IMR-90 (cell line): Measurements from ENCODE around the gene GGA3. TPM values are rescaled to one million over a fixed set of nuclear protein-coding genes. Genes with fewer than 3 reads are reported as not detected.

Experiments
- ATAC-seq: fragments of 200-7000 bp; cut with Tn5 transposase; 2 replicates; pipeline ENCODE4 v1.9.1; 2020; ENCODE audit warnings: low read depth, mild to moderate bottlenecking, moderate library complexity
- BruUV-seq: library from RNA; stranded (reverse); fragments of 400-500 nt; replicated peaks from 2 replicates; lab custom pipeline; 2021; lab: Mats Ljungman, UMichigan
- CTCF ChIA-PET: fragments of 300-600 bp; formaldehyde crosslinking; extraction: SDS; loops from one replicate; lab custom pipeline; 2021; ENCODE audit warnings: antibody characterized with exemption; lab: Yijun Ruan, JAX
- POLR2A ChIA-PET: fragments of 300-600 bp; sonication (Branson Sonifier 250); formaldehyde crosslinking; loops from one replicate; lab custom pipeline; 2022; ENCODE audit warnings: antibody characterized with exemption; ENCODE audit not compliant: unreplicated experiment; lab: Charles Lee
- DNase-seq: peaks from one replicate; pipeline ENCODE4 v3.0.0; 2013
- H2AFZ ChIP-seq: replicated peaks from 2 replicates; pipeline ENCODE3; 2013; ENCODE audit warnings: low read length, mild to moderate bottlenecking; ENCODE audit not compliant: poor library complexity
- H2AK5ac ChIP-seq: 2 replicates; pipeline ENCODE4 v1.6.1; 2013; ENCODE audit warnings: low read depth, low read length, inconsistent platforms
- H2AK9ac ChIP-seq: replicated peaks from 2 replicates; pipeline ENCODE3; 2013; ENCODE audit warnings: mild to moderate bottlenecking, low read depth, low read length, moderate library complexity; ENCODE audit not compliant: poor library complexity
- H2BK120ac ChIP-seq: 2 replicates; pipeline ENCODE4 v1.6.1; 2013; ENCODE audit warnings: low read depth, low read length, inconsistent platforms
- H2BK15ac ChIP-seq: 3 replicates; pipeline ENCODE4 v1.6.1; 2013; ENCODE audit warnings: low read depth, low read length, inconsistent platforms
- H2BK20ac ChIP-seq: 2 replicates; pipeline ENCODE4 v1.6.1; 2013; ENCODE audit warnings: low read depth, mild to moderate bottlenecking, inconsistent platforms, low read length, moderate library complexity
- H2BK5ac ChIP-seq: 2 replicates; pipeline ENCODE4 v1.6.1; 2013; ENCODE audit warnings: mild to moderate bottlenecking, low read depth, low read length, inconsistent platforms; ENCODE audit not compliant: poor library complexity, severe bottlenecking
- H3K14ac ChIP-seq: replicated peaks from 2 replicates; pipeline ENCODE4 v1.6.1; 2013; ENCODE audit warnings: low read depth, low read length, inconsistent platforms
- H3K18ac ChIP-seq: 2 replicates; pipeline ENCODE4 v1.6.1; 2013; ENCODE audit warnings: low read depth, low read length, control low read depth
- H3K23ac ChIP-seq: 2 replicates; pipeline ENCODE4 v1.6.1; 2013; ENCODE audit warnings: low read depth, low read length, inconsistent platforms
- H3K27ac ChIP-seq: 2 replicates; pipeline ENCODE4 v1.5.1; 2013; ENCODE audit warnings: mild to moderate bottlenecking, control low read depth, low read length; ENCODE audit not compliant: insufficient read depth
- H3K27me3 ChIP-seq: 2 replicates; pipeline ENCODE4 v1.6.1; 2013; ENCODE audit warnings: low read length; ENCODE audit not compliant: control insufficient read depth, insufficient read depth
- H3K36me3 ChIP-seq: 2 replicates; pipeline ENCODE4 v1.6.1; 2013; ENCODE audit warnings: low read length, mixed read lengths; ENCODE audit not compliant: control insufficient read depth, insufficient read depth
- H3K4ac ChIP-seq: 2 replicates; pipeline ENCODE4 v1.6.1; 2013; ENCODE audit warnings: low read depth, low read length, inconsistent platforms
- H3K4me1 ChIP-seq: 2 replicates; pipeline ENCODE4 v1.6.1; 2013; ENCODE audit warnings: low read length, mixed read lengths; ENCODE audit not compliant: control insufficient read depth, insufficient read depth
- H3K4me2 ChIP-seq: 2 replicates; pipeline ENCODE4 v1.6.1; 2013; ENCODE audit warnings: low read depth, mild to moderate bottlenecking, control low read depth, low read length, moderate library complexity
- H3K4me3 ChIP-seq: 2 replicates; pipeline ENCODE4 v1.5.1; 2013; ENCODE audit warnings: low read depth, mild to moderate bottlenecking, control low read depth, low read length, moderate library complexity; ENCODE audit not compliant: insufficient read depth
- H3K56ac ChIP-seq: 2 replicates; pipeline ENCODE4 v1.6.1; 2013; ENCODE audit warnings: low read length, inconsistent platforms; ENCODE audit not compliant: insufficient read depth; ENCODE audit errors: extremely low read depth
- H3K79me1 ChIP-seq, 2 experiments: 2 replicates each; pipeline ENCODE4 v1.6.1; 2013; ENCODE audit warnings: low read length in 2 of 2, inconsistent platforms in 1 of 2, low read depth in 1 of 2
- H3K9ac ChIP-seq: 2 replicates; pipeline ENCODE4 v1.6.1; 2013; ENCODE audit warnings: low read depth, low read length, control low read depth
- H3K9me1 ChIP-seq: 2 replicates; pipeline ENCODE4 v1.6.1; 2013; ENCODE audit warnings: low read length, inconsistent platforms; ENCODE audit not compliant: insufficient read depth
- H3K9me3 ChIP-seq: 2 replicates; pipeline ENCODE4 v1.6.1; 2013; ENCODE audit warnings: low read length; ENCODE audit not compliant: control insufficient read depth, insufficient read depth
- H4K20me1 ChIP-seq: 2 replicates; pipeline ENCODE4 v1.6.1; 2013; ENCODE audit warnings: low read length, inconsistent platforms; ENCODE audit not compliant: insufficient read depth
- H4K5ac ChIP-seq: 2 replicates; pipeline ENCODE4 v1.6.1; 2013; ENCODE audit warnings: mild to moderate bottlenecking, low read depth, low read length, control low read depth
- H4K8ac ChIP-seq, 2 experiments: 2 replicates each; pipeline ENCODE4 v1.6.1; 2013; ENCODE audit warnings: low read depth in 2 of 2, low read length in 2 of 2, control low read depth in 1 of 2, inconsistent platforms in 1 of 2
- H4K91ac ChIP-seq: 2 replicates; pipeline ENCODE4 v1.6.1; 2013; ENCODE audit warnings: low read depth, low read length, inconsistent platforms; ENCODE audit not compliant: insufficient read depth
- BHLHE40 ChIP-seq: fragments of 150-350 bp; IDR thresholded peaks from 2 replicates; pipeline ENCODE4 v1.6.1; 2016; ENCODE audit warnings: mild to moderate bottlenecking, low read depth, low read length
- CEBPB ChIP-seq: IDR thresholded peaks from 2 replicates; pipeline ENCODE4 v1.6.1; 2012; ENCODE audit warnings: low read depth, low read length, improper control_type of control experiment
- FOS ChIP-seq: fragments of 150-350 bp; IDR thresholded peaks from 2 replicates; pipeline ENCODE4 v1.6.1; 2016; ENCODE audit warnings: low read depth, low read length
- MAFK ChIP-seq: IDR thresholded peaks from 2 replicates; pipeline ENCODE4 v1.6.1; 2012; ENCODE audit warnings: low read depth, low read length, improper control_type of control experiment
- MAZ ChIP-seq: IDR thresholded peaks from 2 replicates; pipeline ENCODE4 v1.6.1; 2012; ENCODE audit warnings: low read depth, mild to moderate bottlenecking, low read length, improper control_type of control experiment, moderate library complexity, borderline replicate concordance
- MXI1 ChIP-seq: IDR thresholded peaks from 2 replicates; pipeline ENCODE4 v1.6.1; 2012; ENCODE audit warnings: low read depth, mild to moderate bottlenecking, low read length, moderate library complexity, borderline replicate concordance
- NFE2L2 ChIP-seq: fragments of 150-350 bp; IDR thresholded peaks from 2 replicates; pipeline ENCODE4 v1.6.1; 2016; ENCODE audit warnings: low read depth, mild to moderate bottlenecking, low read length
- POLR2A ChIP-seq: IDR thresholded peaks from 2 replicates; pipeline ENCODE4 v1.6.1; 2012; ENCODE audit warnings: mild to moderate bottlenecking, low read depth, low read length
- RAD21 ChIP-seq: IDR thresholded peaks from 2 replicates; pipeline ENCODE4 v1.6.1; 2012; ENCODE audit warnings: low read length, improper control_type of control experiment
- RCOR1 ChIP-seq: IDR thresholded peaks from 2 replicates; pipeline ENCODE4 v1.6.1; 2012; ENCODE audit warnings: mild to moderate bottlenecking, low read length, improper control_type of control experiment; ENCODE audit not compliant: insufficient replicate concordance
- RFX5 ChIP-seq: IDR thresholded peaks from 2 replicates; pipeline ENCODE4 v1.8.0; 2012; ENCODE audit warnings: low read depth, mild to moderate bottlenecking, low read length, moderate library complexity
- SMC3 ChIP-seq: fragments of 150-350 bp; IDR thresholded peaks from 2 replicates; pipeline ENCODE4 v1.6.1; 2016; ENCODE audit warnings: low read depth, mild to moderate bottlenecking, antibody characterized with exemption, low read length, moderate library complexity
- WGBS, 2 experiments: methylation state at CpG; one replicate each; pipeline versions ENCODE4 v1.1.5 to v1.1.7; 2013; ENCODE audit warnings: missing lambda C conversion rate in 2 of 2; ENCODE audit not compliant: insufficient read length in 1 of 2; ENCODE audit errors: extremely low coverage in 2 of 2; 5-methylcytosine and 5-hydroxymethylcytosine counted together
- dilution Hi-C: fragments of 300-500 bp; cut with HindIII; formaldehyde crosslinking; loops from one replicate; pipeline ENCODE4 v1.14.3; 2018; ENCODE audit warnings: low sequenced_read_pairs; ENCODE audit not compliant: unreplicated experiment
- in situ Hi-C: fragments of 300-500 bp; cut with MboI; formaldehyde crosslinking; loops from 3 replicates; pipeline ENCODE4 v1.14.3; 2019; ENCODE audit warnings: low sequenced_read_pairs, inconsistent platforms, mixed read lengths
- intact Hi-C: fragments of 100-400 bp; cut with micrococcal nuclease; formaldehyde crosslinking; loops from 2 replicates; pipeline ENCODE4 v1.10.0; 2022
- polyA plus RNA-seq, 3 experiments: library from polyadenylated mRNA; depleted of rRNA; stranded (reverse); fragments of >200 nt; gene quantifications; 2 replicates each; pipeline ENCODE4 v1.2.3, GENCODE V29; 2012; ENCODE audit warnings: low replicate concordance in 1 of 3
- total RNA-seq: library from RNA; depleted of rRNA; stranded (reverse); fragments of >200 nt; gene quantifications from 2 replicates; pipeline ENCODE4 v1.2.3, GENCODE V29; 2012
- TF ChIP-seq, protein P1 (sequence below): conservative IDR thresholded peaks from 2 replicates; pipeline ENCODE4 v1.5.1; 2012; ENCODE audit warnings: mild to moderate bottlenecking, low read depth, low read length, improper control_type of control experiment
- TF ChIP-seq, protein P2 (sequence below): fragments of 150-350 bp; IDR thresholded peaks from 2 replicates; pipeline ENCODE4 v1.6.1; 2017; ENCODE audit warnings: mild to moderate bottlenecking, antibody characterized with exemption, low read length, low read depth

Gene GGA3
- total and polyA plus RNA-seq, 2 of the 4 experiments (the other 2 are of a cell fraction) = 15.1 to 35.2 TPM

DNA sequence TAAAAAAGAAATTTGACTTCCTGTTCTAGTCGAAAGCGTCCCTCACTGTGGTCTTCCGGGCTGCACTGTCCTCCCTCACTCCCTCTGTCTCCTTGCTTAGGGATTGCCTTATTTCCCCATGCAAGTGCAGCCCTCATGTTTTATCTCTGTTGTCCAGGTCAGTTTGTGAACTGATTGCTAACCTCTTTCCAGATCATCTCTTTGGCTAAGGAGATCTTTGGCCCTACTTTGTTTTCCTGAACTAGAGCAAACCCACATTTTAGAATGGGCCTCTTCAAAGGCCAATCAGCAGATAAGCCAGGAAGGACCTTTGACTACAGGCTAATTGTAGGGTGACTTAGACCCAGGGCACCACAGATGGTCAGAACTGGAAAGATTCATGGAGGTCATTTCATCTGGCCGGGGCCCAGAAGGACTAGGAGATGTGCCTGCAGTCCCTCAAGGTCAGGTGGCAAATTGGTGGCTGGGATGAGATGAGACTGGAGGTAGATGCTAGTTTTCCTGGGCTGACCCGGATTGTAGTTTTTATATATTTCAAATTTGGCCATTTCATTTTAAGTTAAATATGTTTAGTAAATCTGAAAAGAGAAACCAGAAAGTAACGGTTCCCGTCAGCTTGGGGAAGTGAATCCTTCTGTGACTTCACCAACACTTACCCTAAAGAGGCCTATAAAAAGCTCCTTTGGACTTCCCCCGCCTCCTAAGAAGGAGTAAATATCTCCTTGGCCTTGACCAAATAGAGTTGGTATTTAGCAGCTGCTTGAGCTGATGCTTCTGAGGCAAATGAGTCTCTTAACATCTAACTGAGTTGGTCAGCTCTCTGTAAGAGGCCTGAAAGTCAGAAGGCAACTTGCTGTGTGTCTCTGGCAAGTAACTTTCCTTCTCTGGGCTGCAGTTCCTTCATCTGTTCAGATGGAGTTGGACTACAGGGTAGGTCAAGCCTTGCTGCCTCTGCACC is 34.1 kb upstream of the GGA3 start:
- DNase-seq (no peak), ATAC-seq (no peak)
- no peak overlapping the region for H3K14ac ChIP-seq
- H3K9ac ChIP-seq = no peak overlapping the region
- no peak overlapping the region for H3K4me3 ChIP-seq
- POLR2A ChIA-PET = no interaction called here
- H2BK5ac ChIP-seq = no peak overlapping the region
- H3K56ac ChIP-seq = no peak overlapping the region
- H2AK9ac ChIP-seq = no peak overlapping the region
- no CpG with 5 or more reads among the region's 8 CpGs for WGBS, 2 experiments
- CTCF ChIA-PET = no interaction called here
- no peak overlapping the region for H2BK15ac ChIP-seq
- intact Hi-C loops = no loop called here
- no peak overlapping the region for H3K27ac ChIP-seq
- no peak overlapping the region for H2BK120ac ChIP-seq
- H3K79me1 ChIP-seq = no peaks in the 10 kb centered on the region
- H3K27me3 ChIP-seq = no peaks in the 10 kb centered on the region
- BruUV-seq = no TSS peak
- H3K4me2 ChIP-seq = no peak overlapping the region
- H3K4me1 ChIP-seq = no peaks in the 10 kb centered on the region; the same call in 1 of the 2 replicates
- no peak overlapping the region for H3K18ac ChIP-seq
- H3K9me1 ChIP-seq = 0 out of 2 replicates have a peak, but pooled peaks cover 3% of the 10 kb centered on the region
- H4K8ac ChIP-seq = no peak overlapping the region
- TF ChIP-seq, protein P1, sequence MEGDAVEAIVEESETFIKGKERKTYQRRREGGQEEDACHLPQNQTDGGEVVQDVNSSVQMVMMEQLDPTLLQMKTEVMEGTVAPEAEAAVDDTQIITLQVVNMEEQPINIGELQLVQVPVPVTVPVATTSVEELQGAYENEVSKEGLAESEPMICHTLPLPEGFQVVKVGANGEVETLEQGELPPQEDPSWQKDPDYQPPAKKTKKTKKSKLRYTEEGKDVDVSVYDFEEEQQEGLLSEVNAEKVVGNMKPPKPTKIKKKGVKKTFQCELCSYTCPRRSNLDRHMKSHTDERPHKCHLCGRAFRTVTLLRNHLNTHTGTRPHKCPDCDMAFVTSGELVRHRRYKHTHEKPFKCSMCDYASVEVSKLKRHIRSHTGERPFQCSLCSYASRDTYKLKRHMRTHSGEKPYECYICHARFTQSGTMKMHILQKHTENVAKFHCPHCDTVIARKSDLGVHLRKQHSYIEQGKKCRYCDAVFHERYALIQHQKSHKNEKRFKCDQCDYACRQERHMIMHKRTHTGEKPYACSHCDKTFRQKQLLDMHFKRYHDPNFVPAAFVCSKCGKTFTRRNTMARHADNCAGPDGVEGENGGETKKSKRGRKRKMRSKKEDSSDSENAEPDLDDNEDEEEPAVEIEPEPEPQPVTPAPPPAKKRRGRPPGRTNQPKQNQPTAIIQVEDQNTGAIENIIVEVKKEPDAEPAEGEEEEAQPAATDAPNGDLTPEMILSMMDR = no peak
- TF ChIP-seq CEBPB (no peak), MAZ (no peak), POLR2A (no peak), MAFK (no peak), SMC3 (no peak), RCOR1 (no peak), NFE2L2 (no peak), BHLHE40 (no peak), RFX5 (no peak), FOS (no peak), RAD21 (no peak), MXI1 (no peak)
- TF ChIP-seq, protein P2, sequence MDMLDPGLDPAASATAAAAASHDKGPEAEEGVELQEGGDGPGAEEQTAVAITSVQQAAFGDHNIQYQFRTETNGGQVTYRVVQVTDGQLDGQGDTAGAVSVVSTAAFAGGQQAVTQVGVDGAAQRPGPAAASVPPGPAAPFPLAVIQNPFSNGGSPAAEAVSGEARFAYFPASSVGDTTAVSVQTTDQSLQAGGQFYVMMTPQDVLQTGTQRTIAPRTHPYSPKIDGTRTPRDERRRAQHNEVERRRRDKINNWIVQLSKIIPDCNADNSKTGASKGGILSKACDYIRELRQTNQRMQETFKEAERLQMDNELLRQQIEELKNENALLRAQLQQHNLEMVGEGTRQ = no peak
- H3K36me3 ChIP-seq = no peaks in the 10 kb centered on the region
- H2AK5ac ChIP-seq = no peak overlapping the region
- in situ Hi-C loops = no loop called here
- no peaks in the 10 kb centered on the region for H3K9me3 ChIP-seq
- no peak overlapping the region for H3K23ac ChIP-seq
- dilution Hi-C loops = no loop called here
- H2AFZ ChIP-seq = no peak overlapping the region
- H3K4ac ChIP-seq = no peak overlapping the region
- no peaks in the 10 kb centered on the region for H4K20me1 ChIP-seq
- H4K5ac ChIP-seq = no peak overlapping the region
- no peak overlapping the region for H4K91ac ChIP-seq
- H2BK20ac ChIP-seq = no peak overlapping the region
